Neuronal stem cell (in vitro differentiated cells): Measurements from ENCODE around the gene KIF6.

Source experiments
- DNase-seq: peaks from one replicate; pipeline ENCODE4 v3.0.0-alpha.2; 2013; ENCODE audit warnings: low spot score
- H2AFZ ChIP-seq: one replicate; pipeline ENCODE4 v1.6.1; 2013; ENCODE audit warnings: mild to moderate bottlenecking, low read length, inconsistent platforms
- H2AK5ac ChIP-seq: 2 replicates; pipeline ENCODE4 v1.6.1; 2013; ENCODE audit warnings: low read depth, mild to moderate bottlenecking, inconsistent platforms, low read length, moderate library complexity, mixed read lengths
- H2BK120ac ChIP-seq: 2 replicates; pipeline ENCODE4 v1.6.1; 2013; ENCODE audit warnings: low read depth, mild to moderate bottlenecking, inconsistent platforms, low read length, moderate library complexity, mixed read lengths
- H2BK12ac ChIP-seq: one replicate; pipeline ENCODE4 v1.6.1; 2013; ENCODE audit warnings: low read length, inconsistent platforms
- H2BK15ac ChIP-seq: 2 replicates; pipeline ENCODE4 v1.6.1; 2013; ENCODE audit warnings: mild to moderate bottlenecking, low read length, inconsistent platforms, mixed read lengths
- H2BK5ac ChIP-seq: one replicate; pipeline ENCODE4 v1.6.1; 2013; ENCODE audit warnings: inconsistent platforms, mild to moderate bottlenecking, low read length, moderate library complexity
- H3K14ac ChIP-seq: one replicate; pipeline ENCODE4 v1.6.1; 2013; ENCODE audit warnings: low read length, inconsistent platforms
- H3K18ac ChIP-seq: 2 replicates; pipeline ENCODE4 v1.6.1; 2013; ENCODE audit warnings: low read length, inconsistent platforms
- H3K23ac ChIP-seq: 2 replicates; pipeline ENCODE4 v1.6.1; 2013; ENCODE audit warnings: low read depth, mild to moderate bottlenecking, mixed read lengths, low read length, inconsistent platforms; ENCODE audit not compliant: poor library complexity
- H3K27ac ChIP-seq: replicated peaks from 3 replicates; pipeline ENCODE4 v1.5.1; 2013; ENCODE audit warnings: low read length, inconsistent platforms
- H3K27me3 ChIP-seq, 3 experiments: 2 replicates each; pipeline ENCODE4 v1.6.1; 2013; ENCODE audit warnings: low read length in 3 of 3, mild to moderate bottlenecking in 2 of 3, inconsistent platforms in 1 of 3, low read depth in 1 of 3, mixed read lengths in 1 of 3, moderate library complexity in 1 of 3; ENCODE audit not compliant: control insufficient read depth in 3 of 3, insufficient read depth in 3 of 3
- H3K36me3 ChIP-seq, 2 donors: replicated peaks in 1 of 2; 2 replicates each; pipeline ENCODE4 v1.6.1; 2013; ENCODE audit warnings: low read length in 2 of 2; ENCODE audit not compliant: control insufficient read depth in 2 of 2, insufficient read depth in 2 of 2
- H3K4ac ChIP-seq: 2 replicates; pipeline ENCODE4 v1.6.1; 2013; ENCODE audit warnings: inconsistent platforms, mild to moderate bottlenecking, low read length, moderate library complexity
- H3K4me1 ChIP-seq, 2 donors: 1 replicate in 1 of 2; 2 replicates in 1 of 2; pipeline ENCODE4 v1.6.1; 2013; ENCODE audit warnings: low read length in 2 of 2, low read depth in 1 of 2; ENCODE audit not compliant: control insufficient read depth in 2 of 2, insufficient read depth in 1 of 2
- H3K4me2 ChIP-seq: one replicate; pipeline ENCODE4 v1.6.1; 2013; ENCODE audit warnings: mild to moderate bottlenecking, low read length, inconsistent platforms; ENCODE audit not compliant: insufficient read depth, poor library complexity, severe bottlenecking
- H3K4me3 ChIP-seq, 2 donors: 2 replicates each; pipeline ENCODE4 v1.5.1; 2013; ENCODE audit warnings: low read length in 2 of 2, mild to moderate bottlenecking in 2 of 2, inconsistent platforms in 1 of 2, moderate library complexity in 1 of 2
- H3K79me1 ChIP-seq: one replicate; pipeline ENCODE4 v1.6.1; 2013; ENCODE audit warnings: low read depth, mild to moderate bottlenecking, inconsistent platforms, low read length, moderate library complexity
- H3K9ac ChIP-seq: one replicate; pipeline ENCODE4 v1.6.1; 2013; ENCODE audit warnings: mild to moderate bottlenecking, low read depth, low read length, inconsistent platforms; ENCODE audit not compliant: poor library complexity
- H3K9me3 ChIP-seq, 2 donors: replicated peaks in 1 of 2; 2 replicates each; pipeline versions ENCODE3 to v1.6.1; 2013; ENCODE audit warnings: low read length in 2 of 2, mild to moderate bottlenecking in 2 of 2, inconsistent platforms in 1 of 2, low read depth in 1 of 2, mixed read lengths in 1 of 2, moderate library complexity in 1 of 2; ENCODE audit not compliant: control insufficient read depth in 2 of 2, insufficient read depth in 1 of 2
- H4K8ac ChIP-seq: one replicate; pipeline ENCODE4 v1.6.1; 2013; ENCODE audit warnings: low read depth, mild to moderate bottlenecking, inconsistent platforms, low read length, moderate library complexity
- H4K91ac ChIP-seq: one replicate; pipeline ENCODE4 v1.6.1; 2013; ENCODE audit warnings: low read length, low read depth, mild to moderate bottlenecking, inconsistent platforms; ENCODE audit not compliant: poor library complexity
- WGBS, 2 donors: extraction: QIAGEN DNeasy Blood & Tissue Kit; methylation state at CpG; one replicate each; pipeline ENCODE4 v1.1.7; 2013; ENCODE audit warnings: missing lambda C conversion rate in 2 of 2, mixed read lengths in 1 of 2; ENCODE audit not compliant: insufficient read length in 2 of 2, insufficient replicate concordance in 1 of 2; ENCODE audit errors: extremely low coverage in 2 of 2; 5-methylcytosine and 5-hydroxymethylcytosine counted together

The KIF6 gene

DNA sequence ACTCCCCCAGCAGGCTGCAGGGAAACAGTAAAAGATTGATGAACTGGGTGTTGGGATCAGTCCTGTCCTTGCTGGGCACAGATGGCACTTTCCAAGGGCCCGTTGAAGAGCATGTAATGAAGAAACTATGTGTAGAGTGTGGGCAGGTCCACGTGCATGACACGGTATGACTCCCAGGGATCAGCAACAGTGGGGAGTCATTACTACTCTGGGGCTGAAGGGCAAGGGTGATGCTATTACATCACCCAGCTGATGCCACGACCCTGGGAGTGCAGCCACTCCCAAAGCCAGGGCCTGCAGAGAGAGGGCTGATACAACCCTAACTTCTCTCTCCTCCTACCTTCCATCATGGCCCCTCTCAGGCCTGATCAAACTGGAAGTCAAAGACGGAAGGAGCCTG lies 431.1 kb downstream of the KIF6 start:
- Histone ChIP-seq H3K23ac (no peak overlapping the region), H2AFZ (no peak overlapping the region), H2AK5ac (no peak overlapping the region), H3K4ac (no peak overlapping the region), H3K36me3 (no peaks in the 10 kb centered on the region), H2BK120ac (no peak overlapping the region), H3K4me1 (peaks cover 3 to 18% of the 10 kb centered on the region in 2 donors), H3K14ac (no peak overlapping the region), H3K27me3 (peaks cover 0 to 20% (median 2%) of the 10 kb centered on the region in 3 experiments), H3K9ac (no peak overlapping the region), H4K91ac (no peak overlapping the region), H2BK15ac (no peak overlapping the region), H3K79me1 (no peaks in the 10 kb centered on the region), H4K8ac (no peak overlapping the region), H3K4me3 (no peak overlapping the region), H2BK12ac (no peak overlapping the region), H3K27ac (no peak overlapping the region), H3K9me3 (no peaks in the 10 kb centered on the region), H3K18ac (peak overlapping the region; percentile 25), H2BK5ac (no peak overlapping the region), H3K4me2 (no peak overlapping the region)
- WGBS, 2 donors = no CpG with 5 or more reads among the region's 5 CpGs
- no peak for DNase-seq

DNA sequence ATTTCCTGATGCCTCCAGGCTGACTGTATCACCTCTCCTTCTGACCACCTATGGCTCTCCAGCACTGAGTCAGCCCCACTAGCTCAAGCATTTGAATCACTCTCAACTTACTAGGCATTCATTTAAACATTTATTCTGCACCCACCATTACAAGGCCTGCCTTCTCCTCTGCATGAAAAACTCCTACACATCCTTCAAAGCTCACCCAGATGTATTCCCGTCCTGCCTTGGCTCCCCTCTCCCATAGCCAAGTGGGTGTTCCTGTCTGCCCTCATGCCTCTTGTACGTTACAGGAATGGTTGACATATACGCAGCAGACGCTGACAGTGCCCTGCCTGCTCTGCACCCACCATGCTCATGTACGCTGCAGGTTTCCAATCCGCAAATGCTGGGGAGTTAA lies 432.6 kb downstream of the KIF6 start:
- Histone ChIP-seq H3K4ac (no peak overlapping the region), H3K4me2 (no peak overlapping the region), H4K91ac (no peak overlapping the region), H2BK12ac (no peak overlapping the region), H3K9me3 (no peaks in the 10 kb centered on the region), H3K9ac (no peak overlapping the region), H2AK5ac (no peak overlapping the region), H3K79me1 (no peaks in the 10 kb centered on the region), H4K8ac (no peak overlapping the region), H3K14ac (no peak overlapping the region), H3K18ac (no peak overlapping the region), H2BK120ac (no peak overlapping the region), H2BK15ac (no peak overlapping the region), H3K36me3 (no peaks in the 10 kb centered on the region), H3K4me1 (peaks cover 3 to 17% of the 10 kb centered on the region in 2 donors), H3K27ac (no peak overlapping the region), H3K4me3 (no peak overlapping the region), H3K23ac (no peak overlapping the region), H2BK5ac (no peak overlapping the region), H2AFZ (no peak overlapping the region), H3K27me3 (peaks cover 0 to 16% (median 2%) of the 10 kb centered on the region in 3 experiments)
- no CpG with 5 or more reads among the region's 6 CpGs for WGBS, 2 donors
- DNase-seq = no peak

DNA sequence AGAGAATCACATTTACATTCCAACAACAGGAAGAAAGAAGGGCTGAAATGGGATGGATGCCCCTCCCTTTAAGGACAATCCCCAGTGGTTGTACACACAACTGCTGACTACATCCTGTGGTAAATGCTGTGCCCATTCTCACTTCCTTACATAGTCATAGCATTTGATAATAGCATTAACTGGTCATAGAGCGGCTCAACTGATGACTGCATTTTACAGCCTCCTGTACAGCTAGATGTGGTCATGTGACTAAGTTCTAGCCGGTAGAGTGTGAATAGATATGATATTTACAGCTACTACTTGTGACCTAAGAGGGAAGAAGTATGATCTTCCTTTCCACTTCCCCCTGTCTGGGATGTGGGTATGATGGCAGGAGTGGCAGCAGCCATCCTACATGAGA lies 435.7 kb downstream of the KIF6 start:
- Histone ChIP-seq H3K27me3 (peaks cover 0 to 15% (median 2%) of the 10 kb centered on the region in 3 experiments), H2BK15ac (no peak overlapping the region), H3K14ac (no peak overlapping the region), H3K27ac (no peak overlapping the region), H3K4me1 (peaks cover 3 to 7% of the 10 kb centered on the region in 2 donors), H3K36me3 (no peaks in the 10 kb centered on the region), H3K9me3 (no peaks in the 10 kb centered on the region), H3K4me3 (no peak overlapping the region), H3K4ac (no peak overlapping the region), H2AK5ac (no peak overlapping the region), H3K79me1 (no peaks in the 10 kb centered on the region), H2AFZ (no peak overlapping the region), H3K4me2 (no peak overlapping the region), H2BK5ac (no peak overlapping the region), H3K18ac (no peak overlapping the region), H2BK12ac (no peak overlapping the region), H4K91ac (no peak overlapping the region), H3K9ac (no peak overlapping the region), H3K23ac (no peak overlapping the region), H2BK120ac (no peak overlapping the region), H4K8ac (no peak overlapping the region)
- WGBS, 2 donors = no CpG with 5 or more reads among the region's 2 CpGs
- no peak for DNase-seq

DNA sequence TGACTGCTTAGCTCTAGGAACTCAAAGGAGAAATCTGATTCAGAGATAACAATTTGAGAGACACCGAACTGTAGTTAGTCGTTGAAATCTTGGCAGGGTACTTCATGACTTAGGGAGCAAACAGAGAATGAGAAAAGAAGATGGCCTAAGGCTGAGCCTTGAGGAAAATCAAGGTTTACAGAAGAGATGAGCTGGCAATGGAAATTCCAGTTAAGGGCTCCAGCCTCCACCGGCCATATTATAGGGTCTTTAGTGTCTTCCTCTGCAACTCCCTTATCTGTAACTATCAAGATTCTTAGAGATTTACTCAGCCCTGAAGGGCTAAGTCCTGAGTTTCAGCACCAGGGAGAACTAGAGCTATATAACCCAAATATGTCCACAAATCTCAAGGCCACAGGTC lies 437.6 kb downstream of the KIF6 start:
- H2AFZ ChIP-seq = no peak overlapping the region
- H2AK5ac ChIP-seq = no peak overlapping the region
- H3K9ac ChIP-seq = no peak overlapping the region
- no peak overlapping the region for H3K14ac ChIP-seq
- H3K4me2 ChIP-seq = no peak overlapping the region
- H2BK12ac ChIP-seq = no peak overlapping the region
- no peak overlapping the region for H3K18ac ChIP-seq
- no peak overlapping the region for H2BK120ac ChIP-seq
- no peak overlapping the region for H3K4ac ChIP-seq
- H3K27me3 ChIP-seq = peaks cover 0 to 16% (median 2%) of the 10 kb centered on the region in 3 experiments
- no peak overlapping the region for H2BK5ac ChIP-seq
- no peaks in the 10 kb centered on the region for H3K79me1 ChIP-seq
- DNase-seq = no peak
- no peak overlapping the region for H3K23ac ChIP-seq
- H3K36me3 ChIP-seq = no peaks in the 10 kb centered on the region
- H3K27ac ChIP-seq = no peak overlapping the region
- no peak overlapping the region for H3K4me3 ChIP-seq
- H4K8ac ChIP-seq = no peak overlapping the region
- WGBS, 2 donors = no CpG with 5 or more reads among the region's 3 CpGs
- peaks cover 3 to 7% of the 10 kb centered on the region in 2 donors for H3K4me1 ChIP-seq
- H4K91ac ChIP-seq = no peak overlapping the region
- H2BK15ac ChIP-seq = no peak overlapping the region
- H3K9me3 ChIP-seq = no peaks in the 10 kb centered on the region
